ENCODE results near the gene SACS. TPM values are rescaled to one million over a fixed set of nuclear protein-coding genes. Genes with fewer than 3 reads are reported as not detected.

SACS gene
- total RNA-seq, 4 donors from 2014 or later: 60.8 to 77.5 (median 65.4) TPM

DNA sequence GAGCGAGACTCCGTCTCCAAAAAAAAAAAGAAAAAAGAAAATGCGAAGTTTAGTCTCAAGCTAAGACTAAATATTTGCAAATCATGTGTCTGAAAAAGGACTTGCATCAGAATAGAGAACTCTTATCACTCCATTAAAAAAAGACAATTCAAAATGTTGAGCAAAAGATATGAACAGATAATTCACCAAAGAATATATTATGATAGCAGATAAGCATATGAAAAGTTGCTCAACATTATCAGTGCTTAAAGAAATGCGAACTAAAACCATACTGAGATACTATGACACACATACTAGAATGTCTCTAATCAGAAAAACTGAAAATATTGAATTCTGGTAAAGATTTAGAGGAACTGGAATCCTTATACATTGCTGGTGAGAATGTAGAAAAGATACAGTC, 38.7 kb upstream of the SACS start:
- no peaks in the 10 kb centered on the region for H3K9me3 ChIP-seq
- TF ChIP-seq POLR2AphosphoS5 (IDR thresholded peaks at IDR 0.05) (no peak), POLR2A (IDR thresholded peaks at IDR 0.05) (no peak), EP300 (IDR thresholded peaks at IDR 0.05) (no peak)
- TF ChIP-seq, protein P1, sequence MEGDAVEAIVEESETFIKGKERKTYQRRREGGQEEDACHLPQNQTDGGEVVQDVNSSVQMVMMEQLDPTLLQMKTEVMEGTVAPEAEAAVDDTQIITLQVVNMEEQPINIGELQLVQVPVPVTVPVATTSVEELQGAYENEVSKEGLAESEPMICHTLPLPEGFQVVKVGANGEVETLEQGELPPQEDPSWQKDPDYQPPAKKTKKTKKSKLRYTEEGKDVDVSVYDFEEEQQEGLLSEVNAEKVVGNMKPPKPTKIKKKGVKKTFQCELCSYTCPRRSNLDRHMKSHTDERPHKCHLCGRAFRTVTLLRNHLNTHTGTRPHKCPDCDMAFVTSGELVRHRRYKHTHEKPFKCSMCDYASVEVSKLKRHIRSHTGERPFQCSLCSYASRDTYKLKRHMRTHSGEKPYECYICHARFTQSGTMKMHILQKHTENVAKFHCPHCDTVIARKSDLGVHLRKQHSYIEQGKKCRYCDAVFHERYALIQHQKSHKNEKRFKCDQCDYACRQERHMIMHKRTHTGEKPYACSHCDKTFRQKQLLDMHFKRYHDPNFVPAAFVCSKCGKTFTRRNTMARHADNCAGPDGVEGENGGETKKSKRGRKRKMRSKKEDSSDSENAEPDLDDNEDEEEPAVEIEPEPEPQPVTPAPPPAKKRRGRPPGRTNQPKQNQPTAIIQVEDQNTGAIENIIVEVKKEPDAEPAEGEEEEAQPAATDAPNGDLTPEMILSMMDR (IDR thresholded peaks at IDR 0.05): no peak
- H3K27ac ChIP-seq: no peak overlapping the region
- no peaks in the 10 kb centered on the region for H3K27me3 ChIP-seq
- WGBS, 2 donors (ENCODE audit: low coverage in 1 of 2): 86 to 93% methylated on average over 3 to 4 of the region's 4 CpGs
- no peaks in the 10 kb centered on the region for H3K36me3 ChIP-seq
- peaks cover 0 to 20% (median 1%) of the 10 kb centered on the region in 3 donors for H3K4me1 ChIP-seq
- H3K4me3 ChIP-seq: no peak overlapping the region
- no peak for ATAC-seq

DNA sequence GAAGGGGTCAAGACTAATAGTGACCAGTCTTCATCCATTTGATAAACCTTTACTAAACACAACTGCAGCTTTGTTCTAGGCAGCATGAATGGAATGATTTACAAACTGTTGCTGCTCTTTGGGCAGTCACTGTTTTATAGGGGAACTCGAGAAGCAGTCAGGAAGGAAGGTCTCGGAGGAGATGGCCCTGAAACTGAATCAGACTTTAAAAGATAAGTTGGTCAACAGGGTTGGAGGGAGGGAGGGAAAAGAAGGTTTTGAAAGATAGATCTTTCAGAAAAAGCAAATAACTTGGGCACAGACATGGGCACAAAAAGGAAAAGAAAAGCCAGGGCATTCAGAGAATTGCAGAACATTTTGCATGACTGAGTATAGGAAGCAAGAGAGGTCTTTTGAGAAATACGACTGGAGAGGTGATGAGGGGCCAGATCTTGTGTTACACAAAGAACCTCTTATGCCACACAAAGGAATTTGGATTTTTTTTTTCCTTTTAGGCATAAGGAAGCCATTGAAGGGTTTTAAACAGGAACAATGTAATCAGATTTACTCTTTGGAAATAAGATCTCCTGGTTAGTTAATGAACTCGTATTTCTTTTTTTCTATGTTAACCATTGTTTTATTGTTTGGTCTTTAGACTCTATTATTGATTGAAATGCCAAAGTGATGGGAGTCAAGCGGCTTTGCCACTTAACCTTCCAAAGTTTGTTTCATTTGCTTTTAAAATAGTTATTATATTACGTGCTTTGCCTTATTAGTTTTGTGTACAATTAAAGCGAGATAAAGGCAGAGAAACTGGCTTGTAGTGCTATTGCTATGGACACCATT, 37.5 kb upstream of the SACS start:
- H3K36me3 ChIP-seq: no peaks in the 10 kb centered on the region
- no peaks in the 10 kb centered on the region for H3K9me3 ChIP-seq
- H3K4me1 ChIP-seq: peaks cover 0 to 27% (median 5%) of the 10 kb centered on the region in 3 donors
- TF ChIP-seq EP300 (IDR thresholded peaks at IDR 0.05) (no peak), POLR2AphosphoS5 (IDR thresholded peaks at IDR 0.05) (no peak), POLR2A (IDR thresholded peaks at IDR 0.05) (no peak)
- TF ChIP-seq, protein P1 (IDR thresholded peaks at IDR 0.05): no peak
- H3K4me3 ChIP-seq: no peak overlapping the region
- WGBS, 2 donors (ENCODE audit: low coverage in 1 of 2): 78 to 81% methylated on average over 5 to 7 of the region's 7 CpGs
- peak overlapping the region in 1 of 4 donors; percentile 9 for H3K27ac ChIP-seq
- no peaks in the 10 kb centered on the region for H3K27me3 ChIP-seq
- ATAC-seq: no peak

DNA sequence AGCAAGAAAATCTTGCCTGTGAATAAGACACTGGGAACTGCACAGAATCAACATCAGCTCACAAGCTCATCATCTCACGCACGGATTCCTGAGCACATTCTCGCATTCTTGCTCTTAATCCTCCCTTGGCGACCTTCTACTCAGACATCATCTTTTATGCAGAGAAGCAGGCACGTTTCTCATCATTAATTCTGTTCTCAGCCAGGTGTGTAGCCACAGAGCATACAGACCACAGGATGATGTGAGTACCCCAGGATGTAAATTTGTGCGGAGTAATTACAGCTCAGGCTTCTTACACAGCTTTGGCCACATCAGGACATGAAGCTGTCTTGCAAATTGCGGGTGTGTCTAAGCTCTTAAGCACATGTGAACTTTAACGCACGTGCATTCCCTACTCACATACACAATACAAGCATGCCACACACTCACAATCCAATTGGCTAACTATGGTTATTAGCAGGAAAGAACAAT, 36.5 kb upstream of the SACS start:
- H3K27ac ChIP-seq: peak overlapping the region in 3 of 4 donors; percentile 2 to 44 (median 6)
- no peak for ATAC-seq
- H3K27me3 ChIP-seq: no peaks in the 10 kb centered on the region
- 40 to 55% methylated on average over 8 of the region's 9 CpGs for WGBS, 2 donors (ENCODE audit: low coverage in 1 of 2)
- TF ChIP-seq EP300 (IDR thresholded peaks at IDR 0.05): no peak
- no peak for TF ChIP-seq POLR2A (IDR thresholded peaks at IDR 0.05)
- TF ChIP-seq POLR2AphosphoS5 (IDR thresholded peaks at IDR 0.05): no peak
- TF ChIP-seq, protein P1 (IDR thresholded peaks at IDR 0.05): no peak
- H3K36me3 ChIP-seq: no peaks in the 10 kb centered on the region
- H3K4me3 ChIP-seq: no peak overlapping the region
- peaks cover 0 to 32% (median 7%) of the 10 kb centered on the region in 3 donors for H3K4me1 ChIP-seq
- no peaks in the 10 kb centered on the region for H3K9me3 ChIP-seq

DNA sequence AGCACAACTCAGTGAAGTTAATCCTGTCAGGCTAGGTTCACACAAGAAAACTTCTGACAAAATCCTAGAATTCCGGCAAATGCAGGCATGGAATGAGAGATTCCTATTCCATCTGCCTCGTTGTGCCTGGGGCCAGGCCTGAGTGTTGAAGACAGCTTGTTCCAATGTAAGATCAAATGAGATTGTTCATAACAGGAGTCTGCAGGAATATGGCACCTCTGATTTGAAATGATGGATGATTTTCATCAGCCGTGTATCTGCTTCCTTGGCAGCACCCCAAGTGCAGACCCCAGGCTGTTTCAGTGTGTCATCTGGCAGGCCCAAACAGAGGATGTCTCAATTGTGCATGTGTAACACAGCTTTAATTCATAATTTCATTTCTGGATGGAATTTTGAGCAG, 35.3 kb upstream of the SACS start:
- no peaks in the 10 kb centered on the region for H3K9me3 ChIP-seq
- H3K4me3 ChIP-seq: no peak overlapping the region
- H3K27me3 ChIP-seq: no peaks in the 10 kb centered on the region
- no peak overlapping the region for H3K27ac ChIP-seq
- H3K4me1 ChIP-seq: peaks cover 0 to 32% (median 7%) of the 10 kb centered on the region in 3 donors
- 89% methylated on average over 2 of the region's 3 CpGs; no CpG with 5 or more reads in 1 of the 2 donors for WGBS, 2 donors (ENCODE audit: low coverage in 1 of 2)
- no peak for TF ChIP-seq POLR2A (IDR thresholded peaks at IDR 0.05)
- TF ChIP-seq, protein P1 (IDR thresholded peaks at IDR 0.05): no peak
- no peak for TF ChIP-seq EP300 (IDR thresholded peaks at IDR 0.05)
- no peak for TF ChIP-seq POLR2AphosphoS5 (IDR thresholded peaks at IDR 0.05)
- H3K36me3 ChIP-seq: no peaks in the 10 kb centered on the region
- no peak for ATAC-seq

DNA sequence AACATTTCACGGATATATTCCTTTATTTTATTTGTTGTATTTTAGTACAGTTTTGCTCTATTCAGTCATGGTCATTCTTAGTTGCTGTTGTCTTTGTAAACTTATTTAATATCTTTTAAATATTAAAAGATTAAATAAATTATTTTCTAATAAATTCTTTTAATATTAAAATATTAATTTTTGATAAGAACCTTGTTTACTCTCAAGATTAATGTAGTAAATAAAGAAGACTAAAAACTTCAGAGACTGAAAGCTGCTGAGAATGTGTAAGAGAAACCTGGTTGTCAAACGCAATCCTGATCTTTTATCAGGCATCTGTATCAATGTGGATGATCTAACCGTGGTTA, 34.4 kb upstream of the SACS start:
- Histone ChIP-seq H3K36me3 (no peaks in the 10 kb centered on the region), H3K9me3 (no peaks in the 10 kb centered on the region), H3K27me3 (no peaks in the 10 kb centered on the region), H3K4me1 (peaks cover 0 to 32% (median 7%) of the 10 kb centered on the region in 3 donors), H3K4me3 (no peak overlapping the region), H3K27ac (peak overlapping the region in 2 of 4 donors; percentile 89 to 91)
- 62 to 74% methylated on average over 3 of the region's 3 CpGs for WGBS, 2 donors (ENCODE audit: low coverage in 1 of 2)
- no peak for ATAC-seq
- no peak for TF ChIP-seq POLR2AphosphoS5 (IDR thresholded peaks at IDR 0.05)
- no peak for TF ChIP-seq EP300 (IDR thresholded peaks at IDR 0.05)
- TF ChIP-seq, protein P1 (IDR thresholded peaks at IDR 0.05): no peak
- no peak for TF ChIP-seq POLR2A (IDR thresholded peaks at IDR 0.05)

Measured in gastroesophageal sphincter (tissue), 4 donors.